ENCODE results near the gene GRWD1. TPM values are rescaled to one million over a fixed set of nuclear protein-coding genes. Genes with fewer than 3 reads are reported as not detected.

GRWD1 gene
- total and polyA plus RNA-seq, 2 of the 13 experiments (the other 11 are each of a cell fraction or from before 2014, with no cell fraction given), result 10.8 to 46.6 TPM

DNA sequence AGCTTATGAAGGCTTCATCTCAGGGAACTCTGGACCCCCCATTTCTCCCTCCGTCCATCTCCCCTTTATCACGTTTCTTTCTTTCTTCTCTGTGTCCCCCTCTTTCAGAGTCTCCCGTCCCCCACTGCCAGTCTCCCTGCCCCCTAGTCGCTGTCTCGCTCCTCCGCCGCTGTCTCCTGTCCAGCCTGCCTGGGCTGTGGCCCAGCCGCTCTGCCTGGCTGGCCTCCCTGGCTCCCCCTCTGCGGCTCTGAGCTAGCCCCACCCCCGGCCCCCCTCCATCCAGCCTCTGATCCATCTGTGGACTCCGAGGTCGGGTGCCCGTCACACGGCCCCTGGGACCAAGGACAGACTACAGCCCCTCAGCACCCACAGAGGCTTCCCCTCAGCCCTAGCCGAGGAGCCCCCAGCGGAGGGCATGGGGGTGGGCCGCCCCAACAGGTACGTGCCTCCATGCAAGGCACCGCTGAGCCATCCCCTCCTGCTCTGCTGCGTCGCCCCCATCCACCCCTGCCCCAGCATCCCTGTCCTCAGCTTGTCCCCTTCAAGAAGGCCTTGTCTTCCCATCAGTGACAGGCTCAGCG, 8.5 kb downstream of the GRWD1 start:
- CTCF ChIA-PET (ENCODE audit: low intra/inter-chr PET ratio, low total read pairs), result no interaction called here
- no peak for ATAC-seq
- Histone ChIP-seq H3K4me2 (ENCODE audit: low read depth, low read length) (no peak overlapping the region), H2AFZ (ENCODE audit: low read length) (no peak overlapping the region), H3K9ac (ENCODE audit: insufficient read depth, low read depth, low read length) (no peak overlapping the region), H3K27ac (ENCODE audit: extremely low read length, insufficient read depth, low read length) (no peak overlapping the region), H3K4me1 (ENCODE audit: insufficient read depth, low read length) (no peaks in the 10 kb centered on the region), H4K20me1 (ENCODE audit: insufficient read depth, low read length) (no peaks in the 10 kb centered on the region), H3K36me3 (replicated peaks in 1 of 2; ENCODE audit: control insufficient read depth in 1 of 2, insufficient read depth in 2 of 2, low read length in 2 of 2) (peaks cover 25 to 62% of the 10 kb centered on the region in 2 experiments), H3K27me3 (ENCODE audit: control insufficient read depth in 1 of 2, insufficient read depth in 2 of 2, low read length in 2 of 2) (no peaks in the 10 kb centered on the region), H3K4me3 (replicated peaks in 1 of 3; ENCODE audit: insufficient read depth in 1 of 3, low read depth in 2 of 3, low read length in 3 of 3) (no peak overlapping the region), H3K79me2 (ENCODE audit: insufficient read depth, low read length) (no peaks in the 10 kb centered on the region), H3K9me3 (ENCODE audit: low read length) (no peaks in the 10 kb centered on the region)
- in situ Hi-C loops (cut with HindIII; ENCODE audit: extremely low pct_ligation_motif_present, low pct_unique_long_range_greater_than_20kb), result no loop called here
- DNase-seq (ENCODE audit: low spot score), result no peak
- BruUV-seq (replicated peaks), result no TSS peak
- 99% methylated on average over 15 of the region's 22 CpGs for WGBS (ENCODE audit: low lambda C conversion rate)
- intact Hi-C loops (cut with micrococcal nuclease; ENCODE audit: unreplicated experiment), result no loop called here
- POLR2A ChIA-PET, result no interaction called here
- no peak for FAIRE-seq
- TF ChIP-seq RBFOX2 (IDR thresholded peaks at IDR 0.05; ENCODE audit: low read depth, low read length) (peak; percentile 53), IKZF1 (IDR thresholded peaks at IDR 0.05) (no peak)
- TF ChIP-seq, protein P1, sequence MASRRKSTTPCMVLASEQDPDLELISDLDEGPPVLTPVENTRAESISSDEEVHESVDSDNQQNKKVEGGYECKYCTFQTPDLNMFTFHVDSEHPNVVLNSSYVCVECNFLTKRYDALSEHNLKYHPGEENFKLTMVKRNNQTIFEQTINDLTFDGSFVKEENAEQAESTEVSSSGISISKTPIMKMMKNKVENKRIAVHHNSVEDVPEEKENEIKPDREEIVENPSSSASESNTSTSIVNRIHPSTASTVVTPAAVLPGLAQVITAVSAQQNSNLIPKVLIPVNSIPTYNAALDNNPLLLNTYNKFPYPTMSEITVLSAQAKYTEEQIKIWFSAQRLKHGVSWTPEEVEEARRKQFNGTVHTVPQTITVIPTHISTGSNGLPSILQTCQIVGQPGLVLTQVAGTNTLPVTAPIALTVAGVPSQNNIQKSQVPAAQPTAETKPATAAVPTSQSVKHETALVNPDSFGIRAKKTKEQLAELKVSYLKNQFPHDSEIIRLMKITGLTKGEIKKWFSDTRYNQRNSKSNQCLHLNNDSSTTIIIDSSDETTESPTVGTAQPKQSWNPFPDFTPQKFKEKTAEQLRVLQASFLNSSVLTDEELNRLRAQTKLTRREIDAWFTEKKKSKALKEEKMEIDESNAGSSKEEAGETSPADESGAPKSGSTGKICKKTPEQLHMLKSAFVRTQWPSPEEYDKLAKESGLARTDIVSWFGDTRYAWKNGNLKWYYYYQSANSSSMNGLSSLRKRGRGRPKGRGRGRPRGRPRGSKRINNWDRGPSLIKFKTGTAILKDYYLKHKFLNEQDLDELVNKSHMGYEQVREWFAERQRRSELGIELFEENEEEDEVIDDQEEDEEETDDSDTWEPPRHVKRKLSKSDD (CRISPR knock-in tag; IDR thresholded peaks at IDR 0.05; ENCODE audit: low read depth), result no peak

DNA sequence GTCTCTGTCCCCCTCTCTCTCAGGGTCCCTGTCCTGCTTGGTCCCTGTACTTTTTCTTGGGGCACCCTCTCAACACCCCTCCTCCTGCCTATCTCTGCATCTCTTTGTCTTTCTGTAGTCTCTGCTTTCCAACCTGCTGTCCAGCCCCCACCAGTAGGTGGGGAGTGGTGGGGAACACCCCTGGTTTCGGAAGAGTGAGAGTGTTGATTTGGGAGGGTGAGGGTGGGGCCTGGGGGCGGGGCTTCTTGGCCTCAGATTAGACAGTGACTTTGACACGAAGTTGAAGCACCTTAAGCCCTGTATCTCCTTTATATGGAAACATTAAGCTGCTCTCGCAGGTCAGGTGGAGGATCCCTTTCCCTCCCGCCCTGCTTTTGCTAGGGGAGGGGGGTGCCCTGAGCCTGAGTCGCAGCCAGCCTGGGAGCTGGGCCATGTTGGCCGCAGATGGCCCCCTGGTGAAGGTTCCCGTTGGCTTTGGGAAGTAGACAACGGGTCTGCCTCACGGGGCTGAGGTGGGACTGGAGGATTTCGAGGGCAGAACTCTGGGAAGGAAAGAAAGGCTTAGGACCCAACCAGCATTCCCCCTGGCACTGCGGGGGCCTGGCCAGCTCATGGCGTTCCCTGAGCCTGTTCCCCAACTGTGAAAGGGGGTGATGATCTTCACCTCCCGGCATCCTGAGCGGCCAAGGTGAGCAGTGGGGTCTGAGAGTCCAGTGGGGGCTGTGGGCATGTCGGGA, 9.6 kb downstream of the GRWD1 start, which contains the start of gene KCNJ14:
KCNJ14 (plus strand) TSS at position 404 of the 737 bp plus-strand sequence. CDS start 6,151 bp downstream, outside the sequence.
- Histone ChIP-seq H3K79me2 (ENCODE audit: insufficient read depth, low read length) (no peaks in the 10 kb centered on the region), H3K4me3 (replicated peaks in 1 of 3; ENCODE audit: insufficient read depth in 1 of 3, low read depth in 2 of 3, low read length in 3 of 3) (no peak within 1 kb of the TSS), H3K9ac (ENCODE audit: insufficient read depth, low read depth, low read length) (no peak within 1 kb of the TSS), H2AFZ (ENCODE audit: low read length) (no peak within 1 kb of the TSS), H3K4me1 (ENCODE audit: insufficient read depth, low read length) (no peaks in the 10 kb centered on the region), H3K36me3 (replicated peaks in 1 of 2; ENCODE audit: control insufficient read depth in 1 of 2, insufficient read depth in 2 of 2, low read length in 2 of 2) (peaks cover 21 to 51% of the 10 kb centered on the region in 2 experiments), H3K4me2 (ENCODE audit: low read depth, low read length) (no peak within 1 kb of the TSS), H4K20me1 (ENCODE audit: insufficient read depth, low read length) (no peaks in the 10 kb centered on the region), H3K27ac (ENCODE audit: extremely low read length, insufficient read depth, low read length) (no peak within 1 kb of the TSS), H3K9me3 (ENCODE audit: low read length) (no peaks in the 10 kb centered on the region), H3K27me3 (ENCODE audit: control insufficient read depth in 1 of 2, insufficient read depth in 2 of 2, low read length in 2 of 2) (no peaks in the 10 kb centered on the region)
- DNase-seq (ENCODE audit: low spot score) (no peak), FAIRE-seq (no peak), ATAC-seq (no peak)
- in situ Hi-C loops (cut with HindIII; ENCODE audit: extremely low pct_ligation_motif_present, low pct_unique_long_range_greater_than_20kb), result no loop called here
- CTCF ChIA-PET (ENCODE audit: low intra/inter-chr PET ratio, low total read pairs), result no interaction called here
- POLR2A ChIA-PET, result no interaction called here
- 94% methylated on average over 16 of the region's 16 CpGs for WGBS (ENCODE audit: low lambda C conversion rate)
- BruUV-seq (replicated peaks), result no TSS peak
- intact Hi-C loops (cut with micrococcal nuclease; ENCODE audit: unreplicated experiment), result no loop called here
- TF ChIP-seq MAFF (IDR thresholded peaks at IDR 0.05; ENCODE audit: low read depth, low read length) (no peak), SNRNP70 (IDR thresholded peaks at IDR 0.05; ENCODE audit: low read depth, low read length) (no peak), SIX4 (CRISPR knock-in tag; IDR thresholded peaks at IDR 0.05) (no peak), HOXA5 (CRISPR knock-in tag; IDR thresholded peaks at IDR 0.05) (no peak), KDM2A (CRISPR knock-in tag; IDR thresholded peaks at IDR 0.05; ENCODE audit: borderline replicate concordance, low read depth) (no peak), ZSCAN9 (CRISPR knock-in tag; IDR thresholded peaks at IDR 0.05; ENCODE audit: borderline replicate concordance) (no peak), BHLHE40 (IDR thresholded peaks at IDR 0.05; ENCODE audit: low read length) (no peak), TRAFD1 (CRISPR knock-in tag; IDR thresholded peaks at IDR 0.05; ENCODE audit: borderline replicate concordance) (no peak), FLYWCH1 (CRISPR knock-in tag; IDR thresholded peaks at IDR 0.05) (no peak)
- TF ChIP-seq, protein P2, sequence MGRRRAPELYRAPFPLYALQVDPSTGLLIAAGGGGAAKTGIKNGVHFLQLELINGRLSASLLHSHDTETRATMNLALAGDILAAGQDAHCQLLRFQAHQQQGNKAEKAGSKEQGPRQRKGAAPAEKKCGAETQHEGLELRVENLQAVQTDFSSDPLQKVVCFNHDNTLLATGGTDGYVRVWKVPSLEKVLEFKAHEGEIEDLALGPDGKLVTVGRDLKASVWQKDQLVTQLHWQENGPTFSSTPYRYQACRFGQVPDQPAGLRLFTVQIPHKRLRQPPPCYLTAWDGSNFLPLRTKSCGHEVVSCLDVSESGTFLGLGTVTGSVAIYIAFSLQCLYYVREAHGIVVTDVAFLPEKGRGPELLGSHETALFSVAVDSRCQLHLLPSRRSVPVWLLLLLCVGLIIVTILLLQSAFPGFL (CRISPR knock-in tag; IDR thresholded peaks at IDR 0.05), result no peak

All from HepG2 (cell line).